Measurements from ENCODE around the gene LHX4.

The LHX4 gene

DNA sequence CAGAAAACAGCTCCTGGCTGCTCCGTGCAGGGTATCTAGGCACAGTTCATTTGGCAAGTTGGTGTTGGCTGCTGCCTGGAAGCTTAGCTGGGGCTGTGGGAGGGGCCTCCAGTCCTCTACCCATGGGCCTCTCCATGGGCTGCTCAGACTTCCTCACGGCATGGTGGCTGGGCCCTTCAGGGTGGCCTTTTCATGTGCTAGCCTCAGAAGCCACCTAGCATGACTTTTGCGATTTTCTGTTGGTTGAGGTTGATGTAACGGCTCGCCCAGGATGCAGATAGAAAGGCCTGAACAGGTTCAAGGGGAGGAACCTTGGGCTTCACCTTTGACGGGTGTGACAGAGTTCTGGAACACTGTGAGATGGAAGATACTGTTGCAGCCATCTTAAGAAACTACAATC, 25.8 kb upstream of the LHX4 start:
- DNase-seq (ENCODE audit: low read depth), result no peak
- no peak for TF ChIP-seq CTCF (conservative IDR thresholded peaks at IDR 0.05; ENCODE audit: low read length)
- no peak overlapping the region for H3K4me3 ChIP-seq (ENCODE audit: low read length)

DNA sequence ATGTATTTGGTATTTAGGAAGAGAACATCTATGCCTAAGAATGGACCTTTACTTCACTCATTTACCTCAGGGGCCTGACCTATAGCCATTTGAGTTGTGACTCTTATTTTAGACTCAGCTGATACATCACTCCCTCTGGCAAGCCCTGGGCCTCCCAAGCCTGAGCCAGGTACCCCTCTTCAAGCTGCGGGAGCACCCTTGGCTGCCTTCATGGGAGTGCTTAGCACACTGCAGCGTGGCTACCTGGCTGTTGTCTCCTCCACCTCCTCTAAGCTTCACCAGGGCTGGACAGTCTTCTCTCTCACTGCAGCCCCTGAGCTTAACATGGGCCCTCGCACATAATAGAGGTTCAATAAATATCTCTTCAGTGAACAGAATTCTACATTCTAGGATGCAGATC, 23.5 kb upstream of the LHX4 start:
- H3K4me3 ChIP-seq (ENCODE audit: low read length), result no peak overlapping the region
- no peak for TF ChIP-seq CTCF (conservative IDR thresholded peaks at IDR 0.05; ENCODE audit: low read length)
- no peak for DNase-seq (ENCODE audit: low read depth)

DNA sequence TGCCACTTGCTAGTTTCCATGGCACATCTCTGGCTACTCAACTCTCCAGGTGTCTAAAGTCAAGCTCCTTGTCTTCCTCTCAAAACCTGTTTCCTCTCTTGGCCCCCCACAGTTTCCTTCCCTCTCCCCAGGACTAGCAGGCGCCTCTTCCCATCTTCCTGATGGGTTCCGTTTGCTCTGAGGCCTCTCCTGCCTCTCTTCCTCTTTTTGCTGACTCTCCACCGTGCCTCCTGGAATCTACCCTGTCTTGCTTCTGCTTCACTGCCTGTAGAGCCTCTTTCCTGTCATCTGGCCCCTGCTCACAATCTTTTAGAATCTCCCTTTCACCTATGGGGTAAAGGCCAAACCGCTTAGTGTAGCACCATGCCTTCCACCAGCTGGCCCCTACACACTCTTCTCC, 21.8 kb upstream of the LHX4 start:
- no peak overlapping the region for H3K4me3 ChIP-seq (ENCODE audit: low read length)
- no peak for TF ChIP-seq CTCF (conservative IDR thresholded peaks at IDR 0.05; ENCODE audit: low read length)
- no peak for DNase-seq (ENCODE audit: low read depth)

GRCh38 chr1:180210008-180210620, 19.9 kb upstream of the LHX4 start:
- DNase-seq (ENCODE audit: low read depth), result no peak
- H3K4me3 ChIP-seq (ENCODE audit: low read length), result no peak overlapping the region
- TF ChIP-seq CTCF (conservative IDR thresholded peaks at IDR 0.05; ENCODE audit: low read length), result no peak

DNA sequence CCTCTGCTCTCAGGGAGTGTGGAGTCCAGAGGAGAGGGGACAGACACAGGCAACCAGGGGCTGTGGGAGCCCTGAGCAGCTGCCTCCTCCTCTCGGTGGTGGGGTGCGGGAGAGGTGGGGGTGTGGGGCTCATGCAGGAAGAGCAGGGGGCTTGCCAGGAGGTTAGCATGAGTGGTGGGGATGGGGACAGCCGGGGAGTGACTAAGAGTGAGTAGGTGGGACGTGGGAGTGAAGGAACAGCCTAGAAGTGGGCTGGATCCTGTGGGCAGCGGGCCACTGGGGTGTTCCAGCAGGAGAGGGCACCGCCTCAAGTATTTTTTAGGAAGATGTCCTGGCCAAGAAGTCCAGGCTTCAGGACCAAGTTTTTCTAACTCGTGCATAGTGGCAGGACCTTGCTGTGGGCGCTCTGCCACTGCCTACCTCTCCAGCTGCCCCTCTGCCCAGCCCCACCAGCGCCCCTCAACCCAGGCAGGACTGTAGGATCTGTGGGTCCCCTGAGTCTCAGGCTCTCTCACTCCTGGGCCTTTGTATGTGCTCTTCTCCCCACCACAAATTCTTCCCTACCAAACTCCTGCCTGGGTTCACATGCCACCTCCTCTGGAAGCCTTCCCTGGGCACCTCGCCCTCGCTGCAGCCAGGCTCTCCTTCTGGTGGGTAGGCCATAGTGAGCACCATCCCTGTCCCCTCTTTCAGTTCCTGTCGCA, 18.8 kb upstream of the LHX4 start:
- no peak overlapping the region for H3K4me3 ChIP-seq (ENCODE audit: low read length)
- no peak for TF ChIP-seq CTCF (conservative IDR thresholded peaks at IDR 0.05; ENCODE audit: low read length)
- DNase-seq (ENCODE audit: low read depth), result no peak

- TF ChIP-seq CTCF (conservative IDR thresholded peaks at IDR 0.05; ENCODE audit: low read length), result no peak
- no peak for DNase-seq (ENCODE audit: low read depth)
- H3K4me3 ChIP-seq (ENCODE audit: low read length), result no peak overlapping the region
These were observed 18.2 kb upstream of the LHX4 start for GRCh38 chr1:180211860-180212229.

Data from AG10803 (cell line).